Mesenchymal stem cell (in vitro differentiated cells and primary cell): Measurements from ENCODE around the gene UGT1A3.

Experiments used
- DNase-seq: peaks from one replicate; pipeline ENCODE4 v3.0.0-alpha.2; 2013
- H2AFZ ChIP-seq: one replicate; pipeline ENCODE4 v1.6.1; 2013; ENCODE audit warnings: low read depth, mild to moderate bottlenecking, control low read depth, inconsistent platforms, low read length, moderate library complexity
- H2AK5ac ChIP-seq: 2 replicates; pipeline ENCODE4 v1.6.1; 2013; ENCODE audit warnings: low read length, moderate library complexity, mild to moderate bottlenecking, inconsistent platforms; ENCODE audit not compliant: severe bottlenecking
- H2BK120ac ChIP-seq: one replicate; pipeline ENCODE4 v1.6.1; 2013; ENCODE audit warnings: low read depth, mild to moderate bottlenecking, inconsistent platforms, low read length, moderate library complexity
- H2BK12ac ChIP-seq, 2 experiments: one replicate each; pipeline ENCODE4 v1.6.1; 2013; ENCODE audit warnings: inconsistent platforms in 2 of 2, low read length in 2 of 2, mild to moderate bottlenecking in 2 of 2, moderate library complexity in 2 of 2, control low read depth in 1 of 2
- H2BK15ac ChIP-seq: one replicate; pipeline ENCODE4 v1.6.1; 2013; ENCODE audit warnings: mild to moderate bottlenecking, low read depth, inconsistent platforms; ENCODE audit not compliant: poor library complexity, severe bottlenecking
- H2BK5ac ChIP-seq: 2 replicates; pipeline ENCODE4 v1.6.1; 2013; ENCODE audit warnings: low read depth, mild to moderate bottlenecking, low read length, control low read depth, inconsistent platforms; ENCODE audit not compliant: poor library complexity, severe bottlenecking
- H3K14ac ChIP-seq, 2 experiments: one replicate each; pipeline ENCODE4 v1.6.1; 2013; ENCODE audit warnings: inconsistent platforms in 2 of 2, low read length in 2 of 2, control low read depth in 1 of 2, mild to moderate bottlenecking in 1 of 2, moderate library complexity in 1 of 2
- H3K18ac ChIP-seq, 2 experiments: one replicate each; pipeline ENCODE4 v1.6.1; 2013; ENCODE audit warnings: inconsistent platforms in 2 of 2, low read length in 2 of 2, control low read depth in 1 of 2, low read depth in 1 of 2, mild to moderate bottlenecking in 1 of 2
- H3K23ac ChIP-seq, 2 experiments: one replicate each; pipeline ENCODE4 v1.6.1; 2013; ENCODE audit warnings: inconsistent platforms in 2 of 2, low read length in 2 of 2, mild to moderate bottlenecking in 2 of 2, moderate library complexity in 2 of 2, control low read depth in 1 of 2
- H3K27ac ChIP-seq: 2 replicates; pipeline ENCODE4 v1.5.1; 2013; ENCODE audit warnings: mild to moderate bottlenecking, moderate library complexity, low read length, control low read depth, inconsistent platforms; ENCODE audit not compliant: poor library complexity, severe bottlenecking
- H3K27me3 ChIP-seq, 2 experiments: 2 replicates each; pipeline versions ENCODE4 v1.6.1 to v1.7.0; 2013; ENCODE audit warnings: low read length in 2 of 2, mild to moderate bottlenecking in 2 of 2, moderate library complexity in 2 of 2, control low read depth in 1 of 2, inconsistent platforms in 1 of 2; ENCODE audit not compliant: control insufficient read depth in 1 of 2, insufficient read depth in 1 of 2
- H3K36me3 ChIP-seq, 2 experiments: 2 replicates each; pipeline versions ENCODE4 v1.6.1 to v1.7.0; 2013; ENCODE audit warnings: low read length in 2 of 2, control low read depth in 1 of 2, inconsistent platforms in 1 of 2, low read depth in 1 of 2, mild to moderate bottlenecking in 1 of 2; ENCODE audit not compliant: insufficient read depth in 2 of 2, control insufficient read depth in 1 of 2
- H3K4ac ChIP-seq, 2 experiments: one replicate each; pipeline ENCODE4 v1.6.1; 2013; ENCODE audit warnings: inconsistent platforms in 2 of 2, low read length in 2 of 2, mild to moderate bottlenecking in 2 of 2, moderate library complexity in 2 of 2, control low read depth in 1 of 2, low read depth in 1 of 2
- H3K4me1 ChIP-seq: 2 replicates; pipeline ENCODE4 v1.6.1; 2013; ENCODE audit warnings: low read depth, low read length, control low read depth; ENCODE audit not compliant: control insufficient read depth, insufficient read depth
- H3K4me2 ChIP-seq: 2 replicates; pipeline ENCODE4 v1.6.1; 2013; ENCODE audit warnings: low read length, mild to moderate bottlenecking, inconsistent platforms; ENCODE audit not compliant: poor library complexity, severe bottlenecking
- H3K4me3 ChIP-seq, 2 experiments: 2 replicates each; pipeline versions ENCODE4 v1.5.1 to v1.7.0; 2013; ENCODE audit warnings: low read length in 2 of 2, mild to moderate bottlenecking in 2 of 2, control low read depth in 1 of 2, low read depth in 1 of 2; ENCODE audit not compliant: insufficient read depth in 1 of 2
- H3K79me1 ChIP-seq: replicated peaks from 2 replicates; pipeline ENCODE4 v1.6.1; 2013; ENCODE audit warnings: mild to moderate bottlenecking, control low read depth, low read length, inconsistent platforms; ENCODE audit not compliant: poor library complexity, severe bottlenecking
- H3K9ac ChIP-seq: 2 replicates; pipeline ENCODE4 v1.7.0; 2013; ENCODE audit warnings: mild to moderate bottlenecking, low read length, moderate library complexity
- H3K9me3 ChIP-seq: 2 replicates; pipeline ENCODE4 v1.7.0; 2013; ENCODE audit warnings: mild to moderate bottlenecking, low read length; ENCODE audit not compliant: control insufficient read depth
- H4K8ac ChIP-seq: one replicate; pipeline ENCODE4 v1.6.1; 2013; ENCODE audit warnings: inconsistent platforms, mild to moderate bottlenecking, low read length, moderate library complexity
- H4K91ac ChIP-seq: one replicate; pipeline ENCODE4 v1.6.1; 2013; ENCODE audit warnings: mild to moderate bottlenecking, low read length, inconsistent platforms
- WGBS: methylation state at CpG from one replicate; pipeline ENCODE4 v1.1.7; 2013; ENCODE audit warnings: mixed read lengths; 5-methylcytosine and 5-hydroxymethylcytosine counted together

The UGT1A3 gene

DNA sequence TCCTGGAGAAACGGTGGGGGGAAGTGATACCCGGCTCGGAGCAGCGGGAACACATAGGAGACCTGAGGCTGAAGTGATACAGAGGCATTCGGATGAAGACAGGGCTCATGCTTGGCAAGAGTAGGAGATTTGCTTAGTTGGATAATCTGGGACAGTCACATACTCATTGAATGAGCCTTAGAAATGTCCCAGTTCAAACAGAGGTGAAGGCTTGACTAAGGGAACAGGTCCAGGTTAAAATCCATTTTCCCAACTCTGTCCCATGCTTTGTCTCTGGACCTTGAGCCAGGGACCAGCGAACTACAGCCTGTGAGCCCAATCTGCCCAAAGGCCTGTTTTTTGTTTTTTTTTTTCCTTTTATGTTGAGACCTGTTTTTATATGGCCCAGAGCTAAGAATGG is 34.9 kb upstream of the UGT1A3 start:
- Histone ChIP-seq H3K27ac (no peak overlapping the region), H4K8ac (no peak overlapping the region), H2AFZ (no peak overlapping the region), H3K9me3 (no peaks in the 10 kb centered on the region), H2BK15ac (no peak overlapping the region), H3K14ac (no peak overlapping the region), H3K23ac (no peak overlapping the region), H3K27me3 (peaks cover 0 to 13% of the 10 kb centered on the region in 2 experiments), H2BK12ac (no peak overlapping the region), H2AK5ac (no peak overlapping the region), H3K4me1 (no peaks in the 10 kb centered on the region), H3K36me3 (no peaks in the 10 kb centered on the region), H2BK5ac (no peak overlapping the region), H3K4me3 (no peak overlapping the region), H3K9ac (no peak overlapping the region), H3K4me2 (no peak overlapping the region), H2BK120ac (no peak overlapping the region), H3K79me1 (no peaks in the 10 kb centered on the region), H3K18ac (no peak overlapping the region), H4K91ac (no peak overlapping the region), H3K4ac (no peak overlapping the region)
- no peak for DNase-seq
- WGBS: 92% methylated on average over 6 of the region's 6 CpGs

DNA sequence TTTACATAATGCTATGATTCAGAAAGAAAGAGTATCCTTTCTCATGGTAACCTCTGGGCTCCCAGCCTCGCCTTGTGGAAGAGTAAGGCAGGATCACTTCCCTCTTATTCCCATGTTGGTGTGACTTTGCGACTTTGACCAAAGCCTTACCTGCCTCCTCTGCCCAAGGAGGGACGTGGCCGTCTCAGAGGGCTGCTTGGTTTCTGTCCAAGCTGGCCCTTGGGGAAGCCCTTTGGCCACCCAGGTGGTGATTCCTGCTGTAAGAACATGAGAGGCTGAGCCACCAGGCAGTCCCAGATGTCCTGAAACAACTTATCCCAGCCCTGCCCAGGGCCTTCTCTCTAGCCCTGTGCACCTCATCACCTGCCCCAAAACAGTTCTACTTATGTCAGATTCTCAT is 30.1 kb upstream of the UGT1A3 start:
- Histone ChIP-seq H3K14ac (peak overlapping the region in 1 of 2 experiments; percentile 1), H2BK15ac (no peak overlapping the region), H3K4me1 (peaks cover 3% of the 10 kb centered on the region), H2BK12ac (peak overlapping the region; percentile 23 to 38), H3K4me3 (no peak overlapping the region), H2AK5ac (peak overlapping the region; percentile 11), H3K23ac (no peak overlapping the region), H3K36me3 (no peaks in the 10 kb centered on the region), H3K4ac (peak overlapping the region in 1 of 2 experiments; percentile 57), H3K27me3 (peaks cover 0 to 3% of the 10 kb centered on the region in 2 experiments), H3K4me2 (no peak overlapping the region), H3K79me1 (no peaks in the 10 kb centered on the region), H4K8ac (peak overlapping the region; percentile 19), H3K9ac (no peak overlapping the region), H2AFZ (no peak overlapping the region), H2BK5ac (no peak overlapping the region), H3K18ac (peak overlapping the region in 1 of 2 experiments; percentile 64), H3K9me3 (no peaks in the 10 kb centered on the region), H4K91ac (peak overlapping the region; percentile 11), H3K27ac (no peak overlapping the region), H2BK120ac (no peak overlapping the region)
- no peak for DNase-seq
- WGBS: 84% methylated on average over 4 of the region's 4 CpGs

DNA sequence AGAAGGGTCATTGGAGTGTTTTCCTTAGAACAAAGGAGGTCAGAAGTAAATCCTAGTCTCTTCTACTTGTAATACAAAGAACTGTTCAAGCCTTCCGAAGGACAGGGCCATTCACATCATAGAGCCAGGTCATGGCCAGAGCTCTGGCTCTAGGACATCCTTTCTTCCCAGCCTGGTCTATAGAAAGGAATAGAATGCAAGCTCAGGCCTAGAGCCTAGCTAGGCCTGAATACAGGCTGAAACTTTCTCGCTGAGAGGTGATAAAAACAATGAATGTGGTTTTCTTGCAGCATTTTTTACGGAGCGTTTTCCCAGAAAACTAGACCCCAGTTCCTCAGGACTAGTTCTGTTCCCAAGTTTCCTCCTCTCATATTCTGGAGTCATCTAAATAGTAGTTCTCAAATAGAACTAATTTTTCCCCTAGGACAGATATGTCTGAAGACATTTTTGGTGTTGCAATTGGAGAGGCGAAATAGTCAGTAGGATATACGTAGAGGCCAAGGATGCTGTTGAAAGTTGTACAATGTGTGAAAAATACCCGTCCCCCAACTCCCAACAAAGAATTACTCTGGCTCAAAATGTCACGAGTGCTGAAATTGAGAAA is 29.3 kb upstream of the UGT1A3 start:
- H3K27ac ChIP-seq: peak overlapping the region; percentile 81
- peak; percentile 38 for DNase-seq
- H2BK15ac ChIP-seq: no peak overlapping the region
- H3K18ac ChIP-seq: peak overlapping the region in 1 of 2 experiments; percentile 58
- no peak overlapping the region for H3K4ac ChIP-seq
- H2AFZ ChIP-seq: no peak overlapping the region
- H3K14ac ChIP-seq: no peak overlapping the region
- H3K23ac ChIP-seq: no peak overlapping the region
- H3K27me3 ChIP-seq: peaks cover 0 to 3% of the 10 kb centered on the region in 2 experiments
- peak overlapping the region; percentile 82 for H2AK5ac ChIP-seq
- H3K4me1 ChIP-seq: peaks cover 3% of the 10 kb centered on the region
- H2BK5ac ChIP-seq: peak overlapping the region; percentile 67
- H2BK12ac ChIP-seq: peak overlapping the region in 1 of 2 experiments; percentile 66
- peak overlapping the region; percentile 75 for H4K91ac ChIP-seq
- WGBS: 76% methylated on average over 5 of the region's 8 CpGs
- peak overlapping the region; percentile 71 for H4K8ac ChIP-seq
- H3K4me2 ChIP-seq: no peak overlapping the region
- H3K9ac ChIP-seq: peak overlapping the region; percentile 31
- H3K36me3 ChIP-seq: no peaks in the 10 kb centered on the region
- H3K9me3 ChIP-seq: no peaks in the 10 kb centered on the region
- H2BK120ac ChIP-seq: peak overlapping the region; percentile 42
- H3K4me3 ChIP-seq: no peak overlapping the region
- H3K79me1 ChIP-seq: no peaks in the 10 kb centered on the region

DNA sequence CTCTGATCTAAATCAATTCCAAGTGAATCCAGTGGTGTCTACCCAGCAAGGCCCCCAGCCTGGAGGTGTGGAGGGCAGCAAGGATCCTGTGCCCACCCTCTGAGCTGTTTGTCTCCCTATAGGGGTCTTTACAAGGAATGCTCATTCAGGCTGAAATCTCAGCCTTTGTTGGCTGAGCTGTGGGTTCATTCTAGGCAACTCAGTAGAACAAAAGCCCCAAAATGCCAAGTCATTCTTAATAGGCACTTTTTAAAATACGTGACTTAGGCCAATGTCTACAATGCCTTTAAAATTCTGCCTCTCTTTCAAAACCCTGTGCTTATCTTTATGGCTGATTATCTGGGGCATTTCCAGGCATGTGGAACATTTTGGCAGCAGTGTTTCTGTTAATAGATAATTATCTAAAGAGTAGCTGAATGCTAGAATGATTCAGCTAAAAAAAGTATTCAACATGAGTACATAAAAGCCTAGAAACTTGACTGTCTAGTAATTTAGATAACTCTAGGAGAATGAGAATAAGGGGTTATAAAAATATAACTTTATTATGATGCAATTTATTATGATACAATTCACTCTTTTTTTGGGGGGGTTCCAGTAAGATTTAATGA is 28.7 kb upstream of the UGT1A3 start:
- no peak overlapping the region for H4K91ac ChIP-seq
- no peak overlapping the region for H2BK15ac ChIP-seq
- H2AFZ ChIP-seq: no peak overlapping the region
- H4K8ac ChIP-seq: peak overlapping the region; percentile 71
- H3K36me3 ChIP-seq: no peaks in the 10 kb centered on the region
- peaks cover 0 to 3% of the 10 kb centered on the region in 2 experiments for H3K27me3 ChIP-seq
- H3K4me2 ChIP-seq: no peak overlapping the region
- peak overlapping the region; percentile 82 for H2AK5ac ChIP-seq
- H2BK12ac ChIP-seq: no peak overlapping the region
- no peak overlapping the region for H3K23ac ChIP-seq
- no peaks in the 10 kb centered on the region for H3K79me1 ChIP-seq
- peak overlapping the region; percentile 31 for H3K9ac ChIP-seq
- H3K27ac ChIP-seq: peak overlapping the region; percentile 81
- H3K4me1 ChIP-seq: peaks cover 3% of the 10 kb centered on the region
- peak overlapping the region; percentile 57 to 58 for H3K18ac ChIP-seq
- H2BK5ac ChIP-seq: peak overlapping the region; percentile 67
- peak; percentile 78 for DNase-seq
- WGBS: 40% methylated on average over 1 of the region's 1 CpG
- no peak overlapping the region for H3K4me3 ChIP-seq
- H3K4ac ChIP-seq: peak overlapping the region in 1 of 2 experiments; percentile 51
- H3K9me3 ChIP-seq: no peaks in the 10 kb centered on the region
- H2BK120ac ChIP-seq: peak overlapping the region; percentile 42
- H3K14ac ChIP-seq: no peak overlapping the region
